Measurements from ENCODE around the gene KIF6.
A peak's percentile ranks its signal among the peaks of the same experiment; 100 is the strongest.

The KIF6 gene

GRCh38 chr6:39439342-39440038 is 285.7 kb downstream of the KIF6 start:
- H3K4me3 ChIP-seq (replicated peaks; ENCODE audit: low read depth, low read length): no peak overlapping the region
- DNase-seq (ENCODE audit: extremely low read depth, low read depth): no peak
- TF ChIP-seq CTCF (IDR thresholded peaks at IDR 0.05; ENCODE audit: low read depth, low read length, missing control alignments): no peak

GRCh38 chr6:39433630-39434029 is 291.6 kb downstream of the KIF6 start:
- no peak overlapping the region for H3K4me3 ChIP-seq (replicated peaks; ENCODE audit: low read depth, low read length)
- no peak for TF ChIP-seq CTCF (IDR thresholded peaks at IDR 0.05; ENCODE audit: low read depth, low read length, missing control alignments)
- no peak for DNase-seq (ENCODE audit: extremely low read depth, low read depth)

GRCh38 chr6:39432330-39433025 is 292.7 kb downstream of the KIF6 start:
- H3K4me3 ChIP-seq (replicated peaks; ENCODE audit: low read depth, low read length): no peak overlapping the region

GRCh38 chr6:39430871-39431523 is 294.2 kb downstream of the KIF6 start:
- no peak overlapping the region for H3K4me3 ChIP-seq (replicated peaks; ENCODE audit: low read depth, low read length)
- DNase-seq (ENCODE audit: extremely low read depth, low read depth): no peak
- no peak for TF ChIP-seq CTCF (IDR thresholded peaks at IDR 0.05; ENCODE audit: low read depth, low read length, missing control alignments)

More at GRCh38 chr6:39432330-39433025, 292.7 kb downstream of the KIF6 start:
- DNase-seq (ENCODE audit: extremely low read depth, low read depth): peak; percentile 77
- no peak for TF ChIP-seq CTCF (IDR thresholded peaks at IDR 0.05; ENCODE audit: low read depth, low read length, missing control alignments)

- no peak for TF ChIP-seq CTCF (IDR thresholded peaks at IDR 0.05; ENCODE audit: low read depth, low read length, missing control alignments)
- DNase-seq (ENCODE audit: extremely low read depth, low read depth): no peak
- H3K4me3 ChIP-seq (replicated peaks; ENCODE audit: low read depth, low read length): no peak overlapping the region
Observed at GRCh38 chr6:39430446-39430845, 294.8 kb downstream of the KIF6 start.

- no peak overlapping the region for H3K4me3 ChIP-seq (replicated peaks; ENCODE audit: low read depth, low read length)
- no peak for TF ChIP-seq CTCF (IDR thresholded peaks at IDR 0.05; ENCODE audit: low read depth, low read length, missing control alignments)
- DNase-seq (ENCODE audit: extremely low read depth, low read depth): no peak
Observed at GRCh38 chr6:39428816-39429215, 296.4 kb downstream of the KIF6 start.
